Measurements from ENCODE around the gene PIK3R6.

DNA sequence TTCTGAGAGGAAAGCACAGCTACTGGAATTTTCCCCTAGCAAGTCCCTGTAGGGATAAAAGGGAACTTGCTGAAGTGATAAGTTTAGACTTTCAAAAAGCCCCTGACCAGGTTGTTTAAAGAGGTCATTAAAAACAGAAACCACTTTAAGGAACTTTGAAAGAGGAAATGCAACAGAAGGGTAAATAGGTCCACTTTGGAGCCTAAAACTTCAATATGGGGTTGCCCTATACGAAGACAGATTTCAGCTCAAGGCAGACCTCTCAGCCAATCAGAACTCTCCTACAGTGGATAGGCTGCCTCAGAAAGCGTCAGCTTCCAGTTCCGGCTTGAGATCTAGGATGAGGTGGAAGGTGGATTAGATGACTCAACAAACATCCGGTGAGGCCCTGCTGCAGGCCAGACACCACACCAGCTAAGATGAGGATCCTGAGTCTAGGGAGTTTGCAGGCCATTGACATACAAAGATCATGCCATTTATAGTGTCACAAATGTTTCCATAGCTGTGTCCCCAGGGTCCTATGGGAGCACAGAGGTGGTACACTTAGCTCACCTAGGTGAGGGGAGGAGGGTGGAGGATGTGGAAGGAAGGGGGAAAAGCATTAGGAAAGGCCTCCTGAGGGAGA is 60.4 kb downstream of the PIK3R6 start:
- TF ChIP-seq, protein P1, sequence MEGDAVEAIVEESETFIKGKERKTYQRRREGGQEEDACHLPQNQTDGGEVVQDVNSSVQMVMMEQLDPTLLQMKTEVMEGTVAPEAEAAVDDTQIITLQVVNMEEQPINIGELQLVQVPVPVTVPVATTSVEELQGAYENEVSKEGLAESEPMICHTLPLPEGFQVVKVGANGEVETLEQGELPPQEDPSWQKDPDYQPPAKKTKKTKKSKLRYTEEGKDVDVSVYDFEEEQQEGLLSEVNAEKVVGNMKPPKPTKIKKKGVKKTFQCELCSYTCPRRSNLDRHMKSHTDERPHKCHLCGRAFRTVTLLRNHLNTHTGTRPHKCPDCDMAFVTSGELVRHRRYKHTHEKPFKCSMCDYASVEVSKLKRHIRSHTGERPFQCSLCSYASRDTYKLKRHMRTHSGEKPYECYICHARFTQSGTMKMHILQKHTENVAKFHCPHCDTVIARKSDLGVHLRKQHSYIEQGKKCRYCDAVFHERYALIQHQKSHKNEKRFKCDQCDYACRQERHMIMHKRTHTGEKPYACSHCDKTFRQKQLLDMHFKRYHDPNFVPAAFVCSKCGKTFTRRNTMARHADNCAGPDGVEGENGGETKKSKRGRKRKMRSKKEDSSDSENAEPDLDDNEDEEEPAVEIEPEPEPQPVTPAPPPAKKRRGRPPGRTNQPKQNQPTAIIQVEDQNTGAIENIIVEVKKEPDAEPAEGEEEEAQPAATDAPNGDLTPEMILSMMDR (conservative IDR thresholded peaks at IDR 0.05; ENCODE audit: low read depth, low read length): no peak
- no peak for TF ChIP-seq EZH2 (IDR thresholded peaks at IDR 0.05; ENCODE audit: low read length, unreplicated experiment)

Data from PC-3 (cell line).